GM12873 (cell line): ENCODE measurements around the gene SLC51B.

Source experiments
- TF ChIP-seq, protein P1 (sequence below): IDR thresholded peaks from 2 replicates; pipeline ENCODE4 v1.5.1; 2012; ENCODE audit warnings: low read depth, mild to moderate bottlenecking, moderate library complexity, low read length, control low read depth; ENCODE audit not compliant: insufficient read depth; ENCODE audit errors: missing control alignments

SLC51B gene

DNA sequence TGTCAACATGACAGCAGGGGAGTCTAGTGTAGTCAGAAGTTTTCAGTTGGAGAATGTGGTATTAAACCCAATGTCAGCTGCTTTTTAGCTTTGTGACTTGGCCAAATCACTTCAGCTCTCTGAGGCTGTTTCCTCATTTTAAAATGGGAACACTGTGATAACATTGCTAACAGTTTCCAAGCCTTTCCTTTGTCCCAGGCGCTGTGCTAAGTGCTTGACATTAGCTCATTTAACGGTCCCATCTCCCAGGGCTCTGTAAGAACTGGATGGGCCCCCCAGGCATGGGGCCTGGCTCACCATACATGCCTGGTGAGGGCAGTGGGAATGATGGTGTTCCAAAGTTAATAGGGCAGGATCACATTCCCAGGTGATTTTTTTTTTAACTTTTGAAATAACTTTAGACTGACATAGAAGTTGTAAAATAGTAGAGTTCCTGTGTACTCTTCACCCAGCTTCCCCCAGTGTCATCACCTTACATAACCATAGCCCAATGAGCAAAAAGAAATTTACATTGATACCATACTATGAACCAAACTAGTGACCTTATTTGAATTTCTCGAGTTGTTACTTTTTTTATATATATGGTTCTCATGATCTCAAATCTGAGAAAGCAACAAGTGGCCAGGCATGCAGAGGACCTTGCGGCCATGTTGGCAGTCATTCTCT, 14.9 kb downstream of the SLC51B start:
- TF ChIP-seq, protein P1, sequence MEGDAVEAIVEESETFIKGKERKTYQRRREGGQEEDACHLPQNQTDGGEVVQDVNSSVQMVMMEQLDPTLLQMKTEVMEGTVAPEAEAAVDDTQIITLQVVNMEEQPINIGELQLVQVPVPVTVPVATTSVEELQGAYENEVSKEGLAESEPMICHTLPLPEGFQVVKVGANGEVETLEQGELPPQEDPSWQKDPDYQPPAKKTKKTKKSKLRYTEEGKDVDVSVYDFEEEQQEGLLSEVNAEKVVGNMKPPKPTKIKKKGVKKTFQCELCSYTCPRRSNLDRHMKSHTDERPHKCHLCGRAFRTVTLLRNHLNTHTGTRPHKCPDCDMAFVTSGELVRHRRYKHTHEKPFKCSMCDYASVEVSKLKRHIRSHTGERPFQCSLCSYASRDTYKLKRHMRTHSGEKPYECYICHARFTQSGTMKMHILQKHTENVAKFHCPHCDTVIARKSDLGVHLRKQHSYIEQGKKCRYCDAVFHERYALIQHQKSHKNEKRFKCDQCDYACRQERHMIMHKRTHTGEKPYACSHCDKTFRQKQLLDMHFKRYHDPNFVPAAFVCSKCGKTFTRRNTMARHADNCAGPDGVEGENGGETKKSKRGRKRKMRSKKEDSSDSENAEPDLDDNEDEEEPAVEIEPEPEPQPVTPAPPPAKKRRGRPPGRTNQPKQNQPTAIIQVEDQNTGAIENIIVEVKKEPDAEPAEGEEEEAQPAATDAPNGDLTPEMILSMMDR = no peak

DNA sequence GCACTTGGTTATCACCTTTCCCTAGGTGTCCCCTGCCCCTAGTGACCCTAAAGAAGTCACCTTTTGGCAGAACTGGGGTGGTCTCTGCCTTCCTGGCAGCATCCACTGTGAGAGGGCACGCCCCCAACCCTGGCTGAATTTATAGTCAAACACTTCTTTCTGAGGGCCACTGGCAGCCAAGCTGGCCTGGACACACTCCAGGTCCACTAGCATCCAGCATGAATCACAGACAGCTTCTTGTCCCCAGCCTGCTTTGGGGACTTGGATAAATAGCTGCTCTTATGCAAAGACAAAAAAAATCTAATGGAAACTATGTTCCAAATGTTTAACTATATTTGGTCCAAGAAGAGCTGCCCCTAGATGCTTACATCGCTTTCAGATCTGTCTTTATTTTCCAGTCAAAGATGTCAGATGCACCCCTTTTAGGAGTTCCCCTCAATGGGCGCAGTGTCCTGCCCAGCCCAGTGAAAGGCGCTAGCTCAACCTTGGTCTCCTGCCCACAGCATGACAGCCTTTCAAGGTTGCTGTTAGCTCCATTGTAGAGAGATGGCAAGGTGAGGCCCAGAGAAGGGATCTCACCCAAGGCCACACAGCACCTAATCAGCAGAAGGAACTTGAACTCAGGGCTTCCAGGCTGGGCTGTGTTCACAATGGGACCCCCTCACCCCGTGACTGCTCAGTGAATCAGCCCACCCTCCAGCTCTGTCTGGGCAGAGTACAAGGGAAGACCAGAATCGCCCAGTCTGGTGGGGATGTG, 15.6 kb downstream of the SLC51B start:
- TF ChIP-seq, protein P1 = no peak

DNA sequence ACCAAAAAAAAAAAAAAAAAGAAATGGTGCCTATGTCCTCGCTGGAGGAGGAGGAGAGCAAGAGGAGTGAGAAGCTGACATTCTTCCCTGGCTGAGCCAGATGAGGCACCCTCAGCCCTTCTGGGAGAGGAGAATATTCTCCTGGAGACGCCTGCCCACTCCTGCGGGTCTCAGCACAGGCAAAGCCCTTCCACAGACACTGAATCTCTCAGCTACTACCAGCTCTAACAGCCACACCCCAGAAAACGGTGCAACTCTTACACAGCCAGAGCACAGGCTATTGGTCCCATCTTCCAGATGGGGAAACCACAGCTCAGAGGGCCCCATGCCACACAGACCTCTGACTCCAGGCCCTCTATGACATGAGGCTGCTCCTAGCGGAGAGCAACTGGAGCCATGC, 16.9 kb downstream of the SLC51B start:
- TF ChIP-seq, protein P1 = no peak

DNA sequence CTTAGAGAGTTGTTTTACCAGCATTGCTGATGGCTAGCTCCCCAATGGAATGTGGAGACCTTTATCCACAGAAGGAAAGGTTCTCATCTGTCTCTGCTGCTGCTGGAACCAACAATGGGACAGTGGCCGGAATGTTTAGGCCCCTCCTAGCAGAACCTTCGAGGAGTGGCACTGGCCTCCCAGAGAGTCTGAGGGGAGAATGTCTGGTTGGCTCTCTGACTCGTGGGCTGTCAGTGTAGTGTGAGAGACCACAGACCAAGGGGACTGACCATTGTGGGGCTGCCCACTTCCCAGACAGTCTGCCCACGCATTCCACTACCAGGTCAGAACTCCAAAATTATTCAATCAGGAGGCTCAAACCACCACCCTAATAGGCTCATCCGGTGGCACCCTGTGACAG, 17.5 kb downstream of the SLC51B start:
- TF ChIP-seq, protein P1 = no peak

DNA sequence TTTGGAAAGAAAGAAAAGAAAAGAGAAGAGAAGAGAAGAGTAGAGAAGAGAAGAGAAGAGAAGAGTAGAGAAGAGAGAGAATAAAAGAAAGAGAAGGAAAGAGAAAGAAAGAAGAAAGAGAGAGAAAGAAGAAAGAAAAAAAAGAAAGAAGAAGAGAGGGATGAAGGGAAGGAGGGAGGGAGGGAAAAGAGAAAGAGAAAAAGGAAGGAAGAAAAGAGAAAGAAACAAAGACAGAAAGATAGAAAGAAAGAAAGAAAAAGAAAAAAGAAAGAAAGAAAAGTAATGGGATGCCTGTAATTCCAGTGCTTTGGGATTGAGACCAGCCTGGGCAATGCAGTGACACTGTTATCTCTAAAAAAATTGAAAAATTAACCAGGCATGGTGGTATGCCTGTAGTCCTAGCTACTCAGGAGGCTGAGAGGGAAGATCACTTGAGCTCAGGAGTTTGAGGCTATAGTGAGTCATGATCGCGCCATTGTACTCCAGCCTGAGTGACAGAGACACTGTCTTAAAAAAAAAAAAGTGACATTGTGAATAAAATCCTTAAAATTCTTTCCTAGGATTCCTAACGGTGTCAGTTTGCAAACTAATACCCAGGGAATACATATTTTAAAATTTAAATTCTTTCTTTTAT, 20.9 kb downstream of the SLC51B start:
- TF ChIP-seq, protein P1 = no peak

DNA sequence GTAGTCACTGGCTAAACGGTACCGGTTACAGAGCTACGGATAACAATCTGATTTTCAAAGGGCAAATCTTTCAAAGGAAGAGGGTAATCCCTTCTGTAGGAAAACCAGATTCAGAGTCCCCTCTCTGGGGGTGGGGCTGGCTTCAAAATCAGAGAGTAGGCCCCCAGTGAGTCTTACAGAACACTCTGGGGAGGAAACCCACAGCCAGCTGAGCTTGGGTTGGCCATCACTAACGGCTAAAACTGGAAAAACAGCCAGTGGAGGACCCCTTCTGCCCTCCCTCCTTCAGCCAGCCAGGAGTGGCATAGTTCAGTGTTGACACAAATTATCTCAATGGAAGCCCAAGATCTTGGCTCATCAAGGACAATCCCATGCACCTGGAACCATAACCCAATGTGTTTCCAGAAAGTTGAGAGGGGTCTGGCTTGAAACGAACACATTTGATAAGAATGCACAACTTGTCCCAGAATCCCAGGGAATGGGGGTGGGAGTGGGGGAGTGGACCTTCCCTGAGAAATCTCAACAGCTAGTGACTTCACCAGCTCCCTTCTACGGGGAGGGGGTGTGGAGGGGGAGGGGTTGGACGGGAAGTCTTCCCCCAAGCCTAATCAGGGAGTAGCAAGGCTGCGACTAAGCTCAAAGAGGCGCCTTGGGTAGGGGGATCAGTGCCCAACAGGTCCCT, 21.6 kb downstream of the SLC51B start:
- TF ChIP-seq, protein P1 = no peak

DNA sequence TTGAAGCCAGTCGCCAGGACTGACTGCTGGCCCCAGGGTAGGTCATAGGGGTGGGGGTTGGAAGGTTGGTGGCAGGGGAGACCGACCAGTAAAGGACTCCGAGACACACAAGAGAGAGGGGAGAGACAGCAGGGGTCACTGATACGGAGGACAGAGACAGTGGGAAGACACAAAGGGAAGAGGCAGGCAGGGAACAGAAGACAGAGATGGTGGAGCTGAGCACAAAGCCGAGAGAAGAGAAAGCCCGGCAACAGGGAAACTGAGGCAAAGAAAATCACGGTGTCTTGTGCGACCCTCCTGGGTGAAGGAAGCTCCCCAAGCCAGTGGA, 22.1 kb downstream of the SLC51B start:
- TF ChIP-seq, protein P1 = no peak
